ENCODE data around the gene SPINT2. TPM values are rescaled to one million over a fixed set of nuclear protein-coding genes. Genes with fewer than 3 reads are reported as not detected.

SPINT2 gene
- polyA plus RNA-seq, 4 donors: 63.5 to 344 (median 297) TPM

GRCh38 chr19:38291855-38292254, 27.5 kb downstream of the SPINT2 start:
- no peak for DNase-seq (ENCODE audit: low read depth in 4 of 4, low spot score in 3 of 4)

GRCh38 chr19:38293281-38293680, 28.9 kb downstream of the SPINT2 start:
- DNase-seq (ENCODE audit: low read depth in 4 of 4, low spot score in 3 of 4): no peak

GRCh38 chr19:38294090-38294489, 29.7 kb downstream of the SPINT2 start:
- DNase-seq (ENCODE audit: low read depth in 4 of 4, low spot score in 3 of 4): no peak

- no peak for DNase-seq (ENCODE audit: low read depth in 4 of 4, low spot score in 3 of 4)
Observed at GRCh38 chr19:38298821-38299680, 34.7 kb downstream of the SPINT2 start.

GRCh38 chr19:38303517-38304351, 39.4 kb downstream of the SPINT2 start, which contains the start of gene C19orf33:
C19orf33 (plus strand) TSS chr19:38304251; CDS start chr19:38304262, 11 bp downstream.
- DNase-seq (ENCODE audit: low read depth in 4 of 4, low spot score in 3 of 4): no peak

GRCh38 chr19:38304352-38304865, 40.0 kb downstream of the SPINT2 start:
- no peak for DNase-seq (ENCODE audit: low read depth in 4 of 4, low spot score in 3 of 4)

- peak in 1 of 4 donors; percentile 67 for DNase-seq (ENCODE audit: low read depth in 4 of 4, low spot score in 3 of 4)
Observed at GRCh38 chr19:38304866-38305429, 40.6 kb downstream of the SPINT2 start.

- DNase-seq (ENCODE audit: low read depth in 4 of 4, low spot score in 3 of 4): no peak
Observed at GRCh38 chr19:38306236-38306635, 41.9 kb downstream of the SPINT2 start.

- no peak for DNase-seq (ENCODE audit: low read depth in 4 of 4, low spot score in 3 of 4)
Observed at GRCh38 chr19:38307076-38307475, 42.7 kb downstream of the SPINT2 start.

- DNase-seq (ENCODE audit: low read depth in 4 of 4, low spot score in 3 of 4): no peak
Observed at GRCh38 chr19:38307597-38307996, 43.2 kb downstream of the SPINT2 start.

- no peak for DNase-seq (ENCODE audit: low read depth in 4 of 4, low spot score in 3 of 4)
Observed at GRCh38 chr19:38308006-38308766, 43.8 kb downstream of the SPINT2 start.

- DNase-seq (ENCODE audit: low read depth in 4 of 4, low spot score in 3 of 4): no peak
Observed at GRCh38 chr19:38308926-38309614, 44.7 kb downstream of the SPINT2 start.

GRCh38 chr19:38309615-38310278, 45.4 kb downstream of the SPINT2 start:
- DNase-seq (ENCODE audit: low read depth in 4 of 4, low spot score in 3 of 4): no peak

GRCh38 chr19:38310279-38310670, 45.9 kb downstream of the SPINT2 start:
- DNase-seq (ENCODE audit: low read depth in 4 of 4, low spot score in 3 of 4): no peak

- DNase-seq (ENCODE audit: low read depth in 4 of 4, low spot score in 3 of 4): no peak
Observed at GRCh38 chr19:38310986-38311385, 46.6 kb downstream of the SPINT2 start.

- peak; percentile 87 to 91 (median 90) for DNase-seq (ENCODE audit: low read depth in 4 of 4, low spot score in 3 of 4)
Observed at GRCh38 chr19:38315657-38316476, 51.5 kb downstream of the SPINT2 start, which contains the start of gene YIF1B. YIF1B (minus strand) TSS chr19:38315947; CDS start chr19:38315917, 30 bp downstream.

GRCh38 chr19:38316477-38317067, 52.2 kb downstream of the SPINT2 start:
- no peak for DNase-seq (ENCODE audit: low read depth in 4 of 4, low spot score in 3 of 4)
